GM12878 (cell line): Measurements from ENCODE around the gene ARHGAP15. TPM values are rescaled to one million over a fixed set of nuclear protein-coding genes. Genes with fewer than 3 reads are reported as not detected.

Experiments used
- ASH2L ChIP-seq: fragments of 300-600, 200-600 bp; sonication (generic); IDR thresholded peaks from 2 replicates; pipeline ENCODE4 v1.6.1; 2017; ENCODE audit warnings: low read depth, mild to moderate bottlenecking, borderline replicate concordance
- CEBPB ChIP-seq, 2 experiments: fragments of 150-350 bp in 1 of 2; IDR thresholded peaks; 2 replicates each; pipeline ENCODE4 v1.6.1; 2012 to 2014; ENCODE audit warnings: low read depth in 2 of 2, low read length in 2 of 2, borderline replicate concordance in 1 of 2, inconsistent platforms in 1 of 2
- CREM ChIP-seq: IDR thresholded peaks from 2 replicates; pipeline ENCODE4 v1.6.1; 2014; ENCODE audit warnings: antibody characterized with exemption, low read depth
- CTCF ChIP-seq, 3 experiments: IDR thresholded peaks in 2 of 3; conservative IDR thresholded peaks in 1 of 3; 2 replicates each; pipeline ENCODE4 v1.5.1; 2011; ENCODE audit warnings: low read depth in 3 of 3, low read length in 3 of 3, mild to moderate bottlenecking in 3 of 3, control low read depth in 2 of 3, moderate library complexity in 2 of 3, inconsistent platforms in 1 of 3, mixed read lengths in 1 of 3; ENCODE audit not compliant: control insufficient read depth in 2 of 3, insufficient read depth in 1 of 3; ENCODE audit errors: extremely low read depth in 1 of 3
- E2F8 ChIP-seq: fragments of 450-650 bp; IDR thresholded peaks from 2 replicates; pipeline ENCODE4 v1.6.1; 2018; ENCODE audit warnings: mild to moderate bottlenecking, low read depth, moderate library complexity; ENCODE audit not compliant: partially characterized antibody
- IRF4 ChIP-seq: IDR thresholded peaks from 2 replicates; pipeline ENCODE4 v1.6.1; 2011; ENCODE audit warnings: low read depth, low read length
- KAT2A ChIP-seq: conservative IDR thresholded peaks from 2 replicates; pipeline ENCODE4 v1.6.1; 2011; ENCODE audit warnings: low read depth, low read length; ENCODE audit not compliant: control insufficient read depth
- MEF2A ChIP-seq: IDR thresholded peaks from 2 replicates; pipeline ENCODE4 v1.6.1; 2011; ENCODE audit warnings: low read depth, mild to moderate bottlenecking, low read length, moderate library complexity; ENCODE audit not compliant: insufficient read depth
- PML ChIP-seq: IDR thresholded peaks from 2 replicates; pipeline ENCODE4 v1.6.1; 2012; ENCODE audit warnings: low read length, inconsistent platforms
- RAD51 ChIP-seq: fragments of 450-650 bp; IDR thresholded peaks from 2 replicates; pipeline ENCODE4 v1.6.1; 2016; ENCODE audit warnings: moderate library complexity, mild to moderate bottlenecking, inconsistent platforms
- SIX5 ChIP-seq: IDR thresholded peaks from 2 replicates; pipeline ENCODE4 v1.6.1; 2011; ENCODE audit warnings: mild to moderate bottlenecking, low read depth, low read length, moderate library complexity; ENCODE audit not compliant: severe bottlenecking
- ZBED1 ChIP-seq: IDR thresholded peaks from 2 replicates; pipeline ENCODE4 v1.6.1; 2016; ENCODE audit warnings: borderline replicate concordance
- ZBTB11 ChIP-seq: fragments of 450-650 bp; formaldehyde crosslinking; IDR thresholded peaks from 2 replicates; pipeline ENCODE4 v1.5.0; 2022; ENCODE audit warnings: mild to moderate bottlenecking, missing genetic modification characterization
- ZNF622 ChIP-seq: fragments of 450-650 bp; IDR thresholded peaks from 2 replicates; pipeline ENCODE4 v1.6.1; 2017; ENCODE audit warnings: mild to moderate bottlenecking, inconsistent platforms
- polyA plus RNA-seq, 11 experiments: library from polyadenylated mRNA; depleted of rRNA in 4 of 11; unstranded in 6 of 11; stranded (reverse) in 5 of 11; fragments of >200 nt; fragmentation: Nextera tagmentation in 4 of 11; fragmentation: Illumina TruSeq in 1 of 11; extraction: Ambion mirVana in 4 of 11; extraction: Trizol in 1 of 11; gene quantifications; 1 replicate in 1 of 11; 2 replicates in 10 of 11; pipeline versions ENCODE4 v1.2.1 to v1.2.3, GENCODE V29; 2011 to 2016; ENCODE audit warnings: inconsistent platforms in 2 of 11, missing spikeins in 2 of 11, low read depth in 1 of 11
- total RNA-seq, 4 experiments: library from RNA; depleted of rRNA in 3 of 4; stranded (reverse); fragments of >200 nt in 3 of 4; fragmentation: Illumina TruSeq in 1 of 4; extraction: Trizol in 1 of 4; gene quantifications; 2 replicates each; pipeline versions ENCODE4 v1.2.1 to v1.2.3, GENCODE V29; 2013 to 2021

The ARHGAP15 gene
- total and polyA plus RNA-seq, 10 of the 15 experiments (the other 5 are each of a cell fraction or from before 2014, with no cell fraction given), result 38.0 to 92.6 (median 66.7) TPM

GRCh38 chr2:143802871-143803650 is 673.8 kb downstream of the ARHGAP15 start (continued):
- 0 out of 2 replicates have a peak, but pooled peaks have one; percentile 39 for TF ChIP-seq ASH2L
- TF ChIP-seq CEBPB (IDR thresholded peaks at IDR 0.05; ENCODE audit: borderline replicate concordance in 1 of 2, low read depth in 2 of 2, low read length in 2 of 2), result no peak
- no peak for TF ChIP-seq ZNF622
- no peak for TF ChIP-seq E2F8
- 0 out of 2 replicates have a peak, but pooled peaks have one; percentile 28 for TF ChIP-seq IRF4
- no peak for TF ChIP-seq ZBTB11 (CRISPR knock-in tag)
- no peak for TF ChIP-seq ZBED1
- TF ChIP-seq CREM, result 0 out of 2 replicates have a peak, but pooled peaks have one; percentile 29
- TF ChIP-seq MEF2A, result 0 out of 2 replicates have a peak, but pooled peaks have one; percentile 5
- no peak for TF ChIP-seq KAT2A
- TF ChIP-seq PML, result no peak
- peak in 2 of 3 experiments; percentile 26 to 29; a peak in 3 of 6 replicates for TF ChIP-seq CTCF (IDR thresholded peaks at IDR 0.05 in 2 of 3, conservative IDR thresholded peaks at IDR 0.05 in 1 of 3; ENCODE audit: control insufficient read depth in 2 of 3, extremely low read depth in 1 of 3, insufficient read depth in 1 of 3, low read depth in 3 of 3, low read length in 3 of 3)
- no peak for TF ChIP-seq SIX5
- TF ChIP-seq RAD51, result peak; percentile 77
